GM19463 (cell line): ENCODE results near the gene GRB10.
"Not testable (repeated sequence)": the region's sequence is repeated elsewhere in the genome, so short reads cannot be mapped to it uniquely, and the experiment has no call there.

Experiments
- ATAC-seq: cut with Tn5 transposase; IDR thresholded peaks from one replicate; pipeline ENCODE4 v1.9.1; 2021; ENCODE audit warnings: mild to moderate bottlenecking, moderate library complexity; ENCODE audit not compliant: unreplicated experiment

The GRB10 gene

DNA sequence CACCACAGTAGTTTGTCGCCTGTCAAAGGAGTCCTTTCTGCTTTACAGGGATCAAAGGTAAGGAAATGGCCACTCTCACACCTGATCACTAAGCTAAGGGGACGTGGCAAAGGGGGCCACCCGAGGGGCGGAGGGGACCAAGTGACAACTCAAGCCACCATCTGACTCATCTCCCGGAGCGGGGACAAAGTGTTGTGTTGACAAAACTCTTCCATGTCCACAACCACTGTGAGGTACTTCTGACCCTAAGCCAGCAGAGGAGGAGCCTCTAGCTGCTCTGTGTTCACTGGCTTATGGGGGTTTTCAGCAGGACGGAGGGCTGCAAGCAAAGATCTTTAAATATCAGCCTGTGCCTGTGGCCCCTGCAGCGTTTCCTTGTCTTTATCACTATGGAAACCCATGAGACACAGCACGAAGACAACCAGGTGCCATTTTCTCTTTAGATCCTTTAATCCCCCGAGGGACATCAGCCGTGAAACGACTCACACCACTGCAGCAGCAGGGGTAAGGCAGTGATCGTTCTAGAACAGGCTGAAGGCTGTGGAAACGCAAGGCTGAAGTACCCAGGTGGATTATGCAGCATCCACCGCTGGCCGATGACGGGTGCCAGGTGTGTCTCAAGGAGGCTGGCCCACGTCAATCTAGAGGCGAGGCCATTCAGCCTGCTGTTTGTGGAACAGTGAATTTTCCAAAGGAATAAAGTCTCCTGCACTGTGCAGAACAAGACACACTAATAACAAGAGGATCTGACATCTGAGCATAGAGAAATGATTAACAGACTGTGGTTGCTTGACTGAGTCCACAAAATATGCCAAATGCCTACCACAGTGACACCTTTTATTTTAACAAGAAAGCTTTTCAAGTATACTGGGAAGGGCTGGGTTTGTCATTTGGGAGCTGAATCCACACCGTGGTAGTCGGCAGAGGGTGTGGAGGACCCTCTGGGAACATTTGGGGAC lies 190.9 kb downstream of the GRB10 start:
- peak; percentile 61 for ATAC-seq

GRCh38 chr7:50591098-50591479 lies 191.6 kb downstream of the GRB10 start:
- ATAC-seq, result no peak

GRCh38 chr7:50590535-50590934 lies 192.2 kb downstream of the GRB10 start:
- ATAC-seq, result no peak

- ATAC-seq, result no peak
These were observed 193.3 kb downstream of the GRB10 start for GRCh38 chr7:50589364-50589763.

- ATAC-seq, result no peak
These were observed 193.8 kb downstream of the GRB10 start for GRCh38 chr7:50588937-50589336.

DNA sequence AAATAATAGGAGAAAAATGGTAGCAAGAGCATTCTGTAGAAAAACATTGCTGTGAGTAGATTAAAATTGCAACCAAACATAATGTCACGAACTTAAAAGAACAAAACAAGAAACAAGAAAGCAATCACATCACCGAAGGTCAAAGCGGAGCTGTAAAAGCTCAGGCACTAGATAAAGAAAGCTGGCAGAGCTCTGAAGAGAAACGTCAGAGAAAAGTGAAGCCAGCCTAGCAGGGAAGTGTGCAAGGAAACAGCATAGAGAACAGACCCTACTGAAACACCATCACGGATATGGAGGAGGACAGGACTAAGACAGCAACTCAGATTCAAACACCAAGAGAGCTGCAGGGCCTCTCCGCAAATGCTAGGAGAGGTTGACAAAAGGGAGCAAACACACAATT lies 195.0 kb downstream of the GRB10 start:
- ATAC-seq, result no peak

DNA sequence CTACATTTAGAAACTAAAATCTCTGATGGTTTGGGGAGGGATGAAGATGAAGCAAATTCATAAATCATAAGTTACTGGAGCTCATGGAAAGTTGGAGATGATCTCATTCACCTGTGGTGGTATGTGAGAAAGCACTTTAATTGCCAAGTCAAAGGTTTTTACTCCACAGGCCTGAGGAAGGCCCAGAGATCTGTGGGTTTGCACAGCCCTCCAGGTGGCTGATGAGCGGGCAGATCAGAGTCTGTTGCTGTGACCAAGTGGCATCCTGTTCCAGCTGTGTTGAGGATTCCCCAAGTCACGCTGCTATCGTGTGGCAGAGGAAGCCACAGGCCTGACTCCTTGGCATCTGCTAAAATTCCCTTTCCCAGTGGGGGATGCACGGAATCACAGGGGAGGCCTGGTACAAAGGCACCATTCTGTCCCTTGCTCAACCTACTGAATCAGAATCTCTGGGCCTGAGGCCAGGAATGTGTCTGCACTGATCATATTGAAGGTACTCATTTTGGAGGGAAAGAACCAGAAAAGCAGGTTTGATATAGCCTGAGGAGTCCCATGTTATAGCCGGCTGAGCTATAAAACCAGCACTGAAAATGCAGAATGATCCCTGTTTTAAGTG lies 197.8 kb downstream of the GRB10 start:
- ATAC-seq, result no peak

DNA sequence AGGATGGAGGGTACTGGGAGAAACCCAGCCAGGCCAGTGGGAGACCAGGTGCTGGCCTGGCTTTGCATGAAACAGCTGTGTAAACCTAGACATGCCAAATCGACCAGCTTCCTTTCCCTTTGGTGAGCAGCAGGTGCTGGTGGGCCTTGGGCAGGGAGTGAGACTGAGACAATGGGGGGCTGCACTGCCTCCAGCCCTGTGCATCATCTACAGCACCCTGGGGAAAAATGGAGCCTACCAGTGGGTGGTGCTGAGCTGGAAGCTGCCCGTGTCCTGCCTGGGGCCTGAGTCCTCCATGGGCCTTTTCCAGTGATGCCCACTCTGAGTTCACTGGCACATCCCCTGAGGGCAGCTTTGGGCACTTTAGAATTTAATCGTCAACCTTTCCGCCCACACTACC lies 198.3 kb downstream of the GRB10 start:
- ATAC-seq, result no peak

GRCh38 chr7:50583295-50583694 lies 199.4 kb downstream of the GRB10 start:
- not testable (repeated sequence) for ATAC-seq

GRCh38 chr7:50582271-50582670 lies 200.4 kb downstream of the GRB10 start:
- not testable (repeated sequence) for ATAC-seq

- ATAC-seq, result not testable (repeated sequence)
These were observed 202.0 kb downstream of the GRB10 start for GRCh38 chr7:50580666-50581065.

DNA sequence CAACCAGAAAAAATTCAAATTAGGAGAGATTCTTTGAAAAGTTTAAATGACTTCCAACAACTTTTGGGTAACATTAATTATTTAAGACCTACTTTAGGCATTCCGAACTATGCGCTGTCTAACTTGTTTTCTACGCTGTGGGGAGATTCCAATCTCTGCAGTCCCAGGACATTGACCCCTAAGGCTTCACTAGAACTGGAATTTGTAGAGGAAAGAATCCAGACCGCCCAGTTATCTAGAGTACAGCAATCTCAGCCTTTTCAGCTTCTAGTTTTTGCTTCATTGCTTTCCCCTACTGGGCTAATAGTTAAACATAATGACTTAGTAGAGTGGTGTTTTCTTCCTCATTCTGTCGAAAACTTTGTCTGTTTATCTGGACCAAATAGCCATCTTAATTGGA lies 202.6 kb downstream of the GRB10 start:
- no peak for ATAC-seq

- ATAC-seq, result not testable (repeated sequence)
These were observed 204.6 kb downstream of the GRB10 start for GRCh38 chr7:50578105-50578504.

DNA sequence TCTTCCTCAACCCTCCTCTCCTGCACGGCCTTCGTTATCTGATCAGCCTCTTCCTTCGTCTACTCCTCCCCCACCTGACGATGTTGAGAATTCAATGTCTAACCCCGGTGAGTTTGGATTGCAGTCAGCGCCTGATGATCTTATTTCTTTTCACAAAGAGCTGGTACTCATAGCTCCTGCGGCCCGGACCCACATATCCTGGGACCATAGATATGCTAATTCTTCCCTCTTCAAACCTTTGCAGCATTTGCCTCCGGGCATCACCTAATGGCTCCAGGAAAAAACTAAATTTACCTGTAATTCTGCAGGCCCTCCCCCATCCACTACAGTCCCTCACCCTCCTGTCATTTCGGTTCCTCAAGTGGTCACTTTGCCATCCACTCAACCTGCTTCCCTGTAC lies 205.1 kb downstream of the GRB10 start:
- no peak for ATAC-seq

GRCh38 chr7:50576388-50576787 lies 206.3 kb downstream of the GRB10 start:
- ATAC-seq, result not testable (repeated sequence)

- ATAC-seq, result no peak
These were observed 214.9 kb downstream of the GRB10 start for GRCh38 chr7:50567715-50568261.

- no peak for ATAC-seq
These were observed 216.7 kb downstream of the GRB10 start for GRCh38 chr7:50565977-50566376.

- ATAC-seq, result no peak
These were observed 217.2 kb downstream of the GRB10 start for GRCh38 chr7:50565559-50565916.

GRCh38 chr7:50564640-50565558 lies 217.8 kb downstream of the GRB10 start, which contains the start of gene DDC:
DDC (minus strand) TSS chr7:50565405; CDS start chr7:50544085, 21,320 bp downstream.
- no peak for ATAC-seq

- ATAC-seq, result no peak
These were observed 218.5 kb downstream of the GRB10 start for GRCh38 chr7:50564171-50564570.

GRCh38 chr7:50562136-50562535 lies 220.6 kb downstream of the GRB10 start:
- ATAC-seq, result no peak
